Measurements from ENCODE around the gene LTF. TPM values are rescaled to one million over a fixed set of nuclear protein-coding genes. Genes with fewer than 3 reads are reported as not detected.

The LTF gene
- total and polyA plus RNA-seq, 2 of the 13 experiments (the other 11 are each of a cell fraction or from before 2014, with no cell fraction given) = not detected

DNA sequence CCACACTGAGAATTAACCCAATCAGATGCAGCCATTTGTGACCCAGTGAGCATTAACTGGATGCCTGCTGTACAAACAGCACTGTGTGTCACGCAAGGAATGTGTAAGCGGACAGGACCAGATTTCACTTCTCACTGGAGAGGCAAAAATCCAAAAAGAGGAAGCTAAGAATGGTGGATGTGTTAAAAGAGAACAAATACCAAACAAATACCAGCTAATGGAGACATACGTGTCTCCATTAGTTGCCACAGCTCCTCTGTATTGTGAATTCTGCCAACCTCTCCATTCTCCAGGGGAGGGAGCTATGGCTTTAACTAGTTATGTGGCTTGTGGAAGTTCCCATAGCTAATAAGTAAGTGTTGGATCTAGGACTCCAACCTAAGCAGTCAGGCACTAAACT, 2.6 kb downstream of the LTF start:
- H3K4me3 ChIP-seq (replicated peaks in 1 of 3; ENCODE audit: insufficient read depth in 1 of 3, low read depth in 2 of 3, low read length in 3 of 3) = no peak overlapping the region
- no peak overlapping the region for H3K27ac ChIP-seq (ENCODE audit: extremely low read length, insufficient read depth, low read length)
- BruUV-seq (replicated peaks) = no TSS peak
- FAIRE-seq (no peak), DNase-seq (ENCODE audit: low spot score) (no peak), ATAC-seq (no peak)
- peaks cover 2 to 3% of the 10 kb centered on the region in 2 experiments; a peak in 2 of 5 replicates for H3K27me3 ChIP-seq (ENCODE audit: control insufficient read depth in 1 of 2, insufficient read depth in 2 of 2, low read length in 2 of 2)
- no peaks in the 10 kb centered on the region for H4K20me1 ChIP-seq (ENCODE audit: insufficient read depth, low read length)
- no peak overlapping the region for H3K9ac ChIP-seq (ENCODE audit: insufficient read depth, low read depth, low read length)
- in situ Hi-C loops (cut with HindIII; ENCODE audit: extremely low pct_ligation_motif_present, low pct_unique_long_range_greater_than_20kb) (no loop called here), intact Hi-C loops (cut with micrococcal nuclease; ENCODE audit: unreplicated experiment) (no loop called here)
- no peak overlapping the region for H2AFZ ChIP-seq (ENCODE audit: low read length)
- CTCF ChIA-PET (ENCODE audit: low intra/inter-chr PET ratio, low total read pairs) = no interaction called here
- H3K4me2 ChIP-seq (ENCODE audit: low read depth, low read length) = no peak overlapping the region
- POLR2A ChIA-PET = no interaction called here
- no peak for TF ChIP-seq BRD4 (CRISPR knock-in tag; IDR thresholded peaks at IDR 0.05)
- no peak for TF ChIP-seq ZNF574 (CRISPR knock-in tag; IDR thresholded peaks at IDR 0.05)
- TF ChIP-seq, protein P1, sequence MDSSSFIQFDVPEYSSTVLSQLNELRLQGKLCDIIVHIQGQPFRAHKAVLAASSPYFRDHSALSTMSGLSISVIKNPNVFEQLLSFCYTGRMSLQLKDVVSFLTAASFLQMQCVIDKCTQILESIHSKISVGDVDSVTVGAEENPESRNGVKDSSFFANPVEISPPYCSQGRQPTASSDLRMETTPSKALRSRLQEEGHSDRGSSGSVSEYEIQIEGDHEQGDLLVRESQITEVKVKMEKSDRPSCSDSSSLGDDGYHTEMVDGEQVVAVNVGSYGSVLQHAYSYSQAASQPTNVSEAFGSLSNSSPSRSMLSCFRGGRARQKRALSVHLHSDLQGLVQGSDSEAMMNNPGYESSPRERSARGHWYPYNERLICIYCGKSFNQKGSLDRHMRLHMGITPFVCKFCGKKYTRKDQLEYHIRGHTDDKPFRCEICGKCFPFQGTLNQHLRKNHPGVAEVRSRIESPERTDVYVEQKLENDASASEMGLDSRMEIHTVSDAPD (CRISPR knock-in tag; IDR thresholded peaks at IDR 0.05) = no peak
- TF ChIP-seq ZSCAN29 (CRISPR knock-in tag; conservative IDR thresholded peaks at IDR 0.05) = no peak
- no peak for TF ChIP-seq TCF7L2 (IDR thresholded peaks at IDR 0.05; ENCODE audit: low read depth, low read length)
- no peak for TF ChIP-seq ZBTB8A (CRISPR knock-in tag; IDR thresholded peaks at IDR 0.05; ENCODE audit: borderline replicate concordance, low read depth)
- TF ChIP-seq ZNF263 (CRISPR knock-in tag; IDR thresholded peaks at IDR 0.05) = no peak
- TF ChIP-seq ZNF121 (CRISPR knock-in tag; IDR thresholded peaks at IDR 0.05) = no peak
- TF ChIP-seq, protein P2, sequence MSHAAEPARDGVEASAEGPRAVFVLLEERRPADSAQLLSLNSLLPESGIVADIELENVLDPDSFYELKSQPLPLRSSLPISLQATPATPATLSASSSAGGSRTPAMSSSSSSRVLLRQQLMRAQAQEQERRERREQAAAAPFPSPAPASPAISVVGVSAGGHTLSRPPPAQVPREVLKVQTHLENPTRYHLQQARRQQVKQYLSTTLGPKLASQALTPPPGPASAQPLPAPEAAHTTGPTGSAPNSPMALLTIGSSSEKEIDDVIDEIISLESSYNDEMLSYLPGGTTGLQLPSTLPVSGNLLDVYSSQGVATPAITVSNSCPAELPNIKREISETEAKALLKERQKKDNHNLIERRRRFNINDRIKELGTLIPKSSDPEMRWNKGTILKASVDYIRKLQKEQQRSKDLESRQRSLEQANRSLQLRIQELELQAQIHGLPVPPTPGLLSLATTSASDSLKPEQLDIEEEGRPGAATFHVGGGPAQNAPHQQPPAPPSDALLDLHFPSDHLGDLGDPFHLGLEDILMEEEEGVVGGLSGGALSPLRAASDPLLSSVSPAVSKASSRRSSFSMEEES (CRISPR knock-in tag; IDR thresholded peaks at IDR 0.05) = no peak
- TF ChIP-seq RBAK (CRISPR knock-in tag; IDR thresholded peaks at IDR 0.05) = no peak
- TF ChIP-seq, protein P3, sequence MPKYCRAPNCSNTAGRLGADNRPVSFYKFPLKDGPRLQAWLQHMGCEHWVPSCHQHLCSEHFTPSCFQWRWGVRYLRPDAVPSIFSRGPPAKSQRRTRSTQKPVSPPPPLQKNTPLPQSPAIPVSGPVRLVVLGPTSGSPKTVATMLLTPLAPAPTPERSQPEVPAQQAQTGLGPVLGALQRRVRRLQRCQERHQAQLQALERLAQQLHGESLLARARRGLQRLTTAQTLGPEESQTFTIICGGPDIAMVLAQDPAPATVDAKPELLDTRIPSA (CRISPR knock-in tag; IDR thresholded peaks at IDR 0.05; ENCODE audit: borderline replicate concordance) = no peak
- 0 out of 2 replicates have a peak, but pooled peaks cover 11% of the 10 kb centered on the region for H3K9me3 ChIP-seq (ENCODE audit: low read length)
- H3K4me1 ChIP-seq (ENCODE audit: insufficient read depth, low read length) = no peaks in the 10 kb centered on the region
- H3K36me3 ChIP-seq (replicated peaks in 1 of 2; ENCODE audit: control insufficient read depth in 1 of 2, insufficient read depth in 2 of 2, low read length in 2 of 2) = no peaks in the 10 kb centered on the region
- H3K79me2 ChIP-seq (ENCODE audit: insufficient read depth, low read length) = no peaks in the 10 kb centered on the region
- 28% methylated on average over 3 of the region's 3 CpGs for WGBS (ENCODE audit: low lambda C conversion rate)

Data from HepG2 (cell line).